Smooth muscle cell (in vitro differentiated cells): Measurements from ENCODE around the gene ING5. TPM values are rescaled to one million over a fixed set of nuclear protein-coding genes. Genes with fewer than 3 reads are reported as not detected.

Experiments used
- DNase-seq: peaks from one replicate; lab custom pipeline; 2025; ENCODE audit not compliant: unreplicated experiment; lab: John Stamatoyannopoulos, UW
- H2AFZ ChIP-seq: fragments of 200-600 bp; sonication (generic); 2 replicates; pipeline ENCODE4 v1.6.0; 2016; ENCODE audit warnings: antibody characterized with exemption, low read depth, mild to moderate bottlenecking
- H3F3A ChIP-seq: fragments of 200-600 bp; sonication (generic); 2 replicates; pipeline ENCODE4 v1.6.0; 2017; ENCODE audit warnings: antibody characterized with exemption, low read depth
- H3K27ac ChIP-seq: fragments of 200-600 bp; sonication (generic); 2 replicates; pipeline ENCODE4 v1.5.1; 2016; ENCODE audit warnings: low read depth, mild to moderate bottlenecking
- H3K27me3 ChIP-seq: fragments of 200-600 bp; sonication (generic); 2 replicates; pipeline ENCODE4 v1.6.1; 2016; ENCODE audit warnings: low read depth, mild to moderate bottlenecking
- H3K36me3 ChIP-seq: fragments of 200-600 bp; sonication (generic); 2 replicates; pipeline ENCODE4 v1.5.1; 2016; ENCODE audit warnings: low read depth
- H3K4me1 ChIP-seq: fragments of 200-600 bp; sonication (generic); 2 replicates; pipeline ENCODE4 v1.5.1; 2016; ENCODE audit warnings: low read depth
- H3K4me2 ChIP-seq: fragments of 200-600 bp; sonication (generic); 2 replicates; pipeline ENCODE4 v1.6.0; 2016; ENCODE audit warnings: mild to moderate bottlenecking
- H3K4me3 ChIP-seq: fragments of 200-600 bp; sonication (generic); 2 replicates; pipeline ENCODE4 v1.5.1; 2016; ENCODE audit warnings: mild to moderate bottlenecking
- H3K79me2 ChIP-seq: fragments of 200-600 bp; sonication (generic); 2 replicates; pipeline ENCODE4 v1.6.0; 2016; ENCODE audit warnings: low read depth, mild to moderate bottlenecking
- H3K9ac ChIP-seq: fragments of 200-600 bp; sonication (generic); 2 replicates; pipeline ENCODE4 v1.6.0; 2016; ENCODE audit warnings: low read depth
- H3K9me3 ChIP-seq: fragments of 200-600 bp; sonication (generic); replicated peaks from 2 replicates; pipeline ENCODE4 v1.5.1; 2016; ENCODE audit warnings: low read depth
- H4K20me1 ChIP-seq: fragments of 200-600 bp; sonication (generic); 2 replicates; pipeline ENCODE4 v1.6.0; 2016; ENCODE audit warnings: low read depth
- CTCF ChIP-seq: fragments of 200-600 bp; sonication (generic); IDR thresholded peaks from 2 replicates; pipeline ENCODE4 v1.5.1; 2017; ENCODE audit warnings: borderline replicate concordance, mild to moderate bottlenecking, antibody characterized with exemption; ENCODE audit not compliant: insufficient read depth, poor library complexity, severe bottlenecking
- WGBS: methylation state at CpG from one replicate; pipeline ENCODE4 v1.1.7; 2016; ENCODE audit warnings: low lambda C conversion rate; 5-methylcytosine and 5-hydroxymethylcytosine counted together
- polyA plus RNA-seq: library from polyadenylated mRNA; unstranded; fragments of >200 nt; fragmentation: Nextera tagmentation; extraction: Ambion mirVana; gene quantifications from 2 replicates; pipeline ENCODE4 v1.2.1, GENCODE V29; 2016
- total RNA-seq: library from RNA; depleted of rRNA; stranded (reverse); fragments of >200 nt; gene quantifications from 2 replicates; pipeline ENCODE4 v1.2.3, GENCODE V29; 2014

Gene ING5
- total and polyA plus RNA-seq, 2 experiments from 2014 or later: 6.7 to 10.6 TPM

- no peaks in the 10 kb centered on the region for H3K27me3 ChIP-seq
- no peak within 1 kb of the TSS for H3K4me2 ChIP-seq
- H3K4me1 ChIP-seq: peaks cover 13% of the 10 kb centered on the region
- H3K4me3 ChIP-seq: no peak within 1 kb of the TSS
- peaks cover 9% of the 10 kb centered on the region for H3K9me3 ChIP-seq
- no peaks in the 10 kb centered on the region for H4K20me1 ChIP-seq
- H2AFZ ChIP-seq: no peak within 1 kb of the TSS
- TF ChIP-seq CTCF: no peak
- WGBS: 87% methylated on average over 27 of the region's 27 CpGs
- H3K36me3 ChIP-seq: no peaks in the 10 kb centered on the region
- DNase-seq: no peak
- H3F3A ChIP-seq: no peaks in the 10 kb centered on the region
- no peaks in the 10 kb centered on the region for H3K79me2 ChIP-seq
- no peak within 1 kb of the TSS for H3K9ac ChIP-seq
- no peak within 1 kb of the TSS for H3K27ac ChIP-seq
Observed at GRCh38 chr2:241776336-241777169, 74.7 kb downstream of the ING5 start, which contains the start of gene GAL3ST2. TSS of gene GAL3ST2 (plus strand) at chr2:241776822. CDS start at chr2:241776956, 134 bp downstream.

- no peak for TF ChIP-seq CTCF
- Histone ChIP-seq H3K36me3 (no peaks in the 10 kb centered on the region), H3K4me1 (peaks cover 6% of the 10 kb centered on the region), H3K27ac (no peak overlapping the region), H2AFZ (no peak overlapping the region), H3F3A (no peaks in the 10 kb centered on the region), H3K4me2 (no peak overlapping the region), H3K9me3 (peaks cover 9% of the 10 kb centered on the region), H3K79me2 (no peaks in the 10 kb centered on the region), H3K4me3 (no peak overlapping the region), H3K27me3 (no peaks in the 10 kb centered on the region), H3K9ac (no peak overlapping the region), H4K20me1 (no peaks in the 10 kb centered on the region)
- DNase-seq: no peak
- WGBS: 91% methylated on average over 22 of the region's 22 CpGs
Observed at GRCh38 chr2:241777170-241777685, 75.4 kb downstream of the ING5 start.

- H3K36me3 ChIP-seq: no peaks in the 10 kb centered on the region
- no peak overlapping the region for H3K27ac ChIP-seq
- no peak overlapping the region for H3K4me2 ChIP-seq
- H3K27me3 ChIP-seq: no peaks in the 10 kb centered on the region
- no peaks in the 10 kb centered on the region for H3F3A ChIP-seq
- H3K4me1 ChIP-seq: no peaks in the 10 kb centered on the region
- H3K4me3 ChIP-seq: no peak overlapping the region
- peaks cover 9% of the 10 kb centered on the region for H3K9me3 ChIP-seq
- H2AFZ ChIP-seq: no peak overlapping the region
- H3K9ac ChIP-seq: no peak overlapping the region
- no peaks in the 10 kb centered on the region for H3K79me2 ChIP-seq
- no peaks in the 10 kb centered on the region for H4K20me1 ChIP-seq
- TF ChIP-seq CTCF: no peak
- 83% methylated on average over 21 of the region's 21 CpGs for WGBS
- no peak for DNase-seq
Observed at GRCh38 chr2:241777686-241778627, 76.1 kb downstream of the ING5 start.

Other genes with a start within 250 kb of the ING5 start
- gene STK25, start 193.5 kb upstream of the ING5 start, total RNA-seq: 202 and 212 TPM in 2 replicates
- gene STK25, start 193.5 kb upstream of the ING5 start, polyA plus RNA-seq: 200 and 201 TPM in 2 replicates
- gene BOK, start 143.3 kb upstream of the ING5 start, total RNA-seq: 33.5 and 34.9 TPM in 2 replicates
- gene BOK, start 143.3 kb upstream of the ING5 start, polyA plus RNA-seq: 40.8 and 50.7 TPM in 2 replicates
- 20.8 and 23.1 TPM in 2 replicates for gene THAP4, start 64.9 kb upstream of the ING5 start, total RNA-seq
- gene THAP4, start 64.9 kb upstream of the ING5 start, polyA plus RNA-seq: 38.8 and 47.2 TPM in 2 replicates
- 60.4 and 70.3 TPM in 2 replicates for gene ATG4B, start 64.3 kb upstream of the ING5 start, total RNA-seq
- 91.3 and 96.4 TPM in 2 replicates for gene ATG4B, start 64.3 kb upstream of the ING5 start, polyA plus RNA-seq
- 22.2 TPM in 2 replicates for gene DTYMK, start 15.2 kb upstream of the ING5 start, total RNA-seq
- gene DTYMK, start 15.2 kb upstream of the ING5 start, polyA plus RNA-seq: 58.9 and 65.8 TPM in 2 replicates
- 3.7 and 7.0 TPM in 2 replicates for gene D2HGDH, start 32.6 kb downstream of the ING5 start, total RNA-seq
- gene D2HGDH, start 32.6 kb downstream of the ING5 start, polyA plus RNA-seq: 18.7 and 20.7 TPM in 2 replicates
- not detected in 2 replicates for gene GAL3ST2, start 74.8 kb downstream of the ING5 start, total RNA-seq
- 0.34 TPM in 2 replicates for gene GAL3ST2, start 74.8 kb downstream of the ING5 start, polyA plus RNA-seq
- not detected in 2 replicates for gene NEU4, start 107.2 kb downstream of the ING5 start, total RNA-seq
- 0.10 TPM in 1 of 2 replicates, not detected in the other for gene NEU4, start 107.2 kb downstream of the ING5 start, polyA plus RNA-seq
- not detected in 2 replicates for gene PDCD1, start 156.9 kb downstream of the ING5 start, total RNA-seq
- 0.12 TPM in 1 of 2 replicates, not detected in the other for gene PDCD1, start 156.9 kb downstream of the ING5 start, polyA plus RNA-seq
- gene RTP5, start 167.7 kb downstream of the ING5 start, total RNA-seq: not detected in 2 replicates
- not detected in 2 replicates for gene RTP5, start 167.7 kb downstream of the ING5 start, polyA plus RNA-seq